GM23338 (cell line): ENCODE data around the gene RHBDL3. TPM values are rescaled to one million over a fixed set of nuclear protein-coding genes. Genes with fewer than 3 reads are reported as not detected.

Experiments used
- ATAC-seq: fragments of 200-7000 bp; cut with Tn5 transposase; 3 replicates; pipeline ENCODE4 v1.9.1; 2020
- DNase-seq: peaks from one replicate; pipeline ENCODE4 v3.0.0-alpha.2; 2015; ENCODE audit warnings: low spot score
- H2AFZ ChIP-seq: fragments of 200-600 bp; sonication (generic); 2 replicates; pipeline ENCODE4 v1.8.0; 2016; ENCODE audit warnings: antibody characterized with exemption, mild to moderate bottlenecking, moderate library complexity
- H3F3A ChIP-seq: fragments of 200-600 bp; sonication (generic); replicated peaks from 2 replicates; pipeline ENCODE4 v1.8.0; 2017; ENCODE audit warnings: antibody characterized with exemption, mixed run types, low read depth
- H3K27ac ChIP-seq: fragments of 200-600 bp; sonication (generic); 2 replicates; pipeline ENCODE4 v1.6.1; 2016; ENCODE audit warnings: low read depth
- H3K27me3 ChIP-seq: fragments of 200-600 bp; sonication (generic); 2 replicates; pipeline ENCODE4 v1.8.0; 2016; ENCODE audit warnings: mild to moderate bottlenecking, mixed run types, moderate library complexity; ENCODE audit not compliant: insufficient read depth
- H3K36me3 ChIP-seq: fragments of 200-600 bp; sonication (generic); 2 replicates; pipeline ENCODE4 v1.8.0; 2016; ENCODE audit warnings: mild to moderate bottlenecking; ENCODE audit not compliant: insufficient read depth
- H3K4me1 ChIP-seq: fragments of 200-600 bp; sonication (generic); 2 replicates; pipeline ENCODE4 v1.8.0; 2016; ENCODE audit warnings: mild to moderate bottlenecking, moderate library complexity; ENCODE audit not compliant: insufficient read depth
- H3K4me2 ChIP-seq: fragments of 200-600 bp; sonication (generic); 2 replicates; pipeline ENCODE4 v1.7.1; 2017; ENCODE audit warnings: mixed run types
- H3K4me3 ChIP-seq: fragments of 200-600 bp; sonication (generic); 2 replicates; pipeline ENCODE4 v1.6.1; 2016; ENCODE audit warnings: mixed run types
- H3K79me2 ChIP-seq: fragments of 200-600 bp; sonication (generic); replicated peaks from 2 replicates; pipeline ENCODE4 v1.8.0; 2017; ENCODE audit warnings: mild to moderate bottlenecking; ENCODE audit not compliant: insufficient read depth
- H3K9me2 ChIP-seq: fragments of 200-600 bp; sonication (generic); 2 replicates; pipeline ENCODE4 v1.8.0; 2017; ENCODE audit not compliant: insufficient read depth
- H4K20me1 ChIP-seq: fragments of 200-600 bp; sonication (generic); replicated peaks from 2 replicates; pipeline ENCODE4 v1.8.0; 2017; ENCODE audit warnings: mild to moderate bottlenecking; ENCODE audit not compliant: insufficient read depth
- H3K27ac Mint-ChIP-seq: 2 replicates; pipeline ENCODE4 v1.8.0; 2020; ENCODE audit warnings: inconsistent platforms, mild to moderate bottlenecking, moderate library complexity, mixed read lengths
- H3K27me3 Mint-ChIP-seq: 3 replicates; pipeline ENCODE4 v1.8.0; 2022; ENCODE audit warnings: low read depth, mild to moderate bottlenecking, moderate library complexity, mixed read lengths, inconsistent platforms; ENCODE audit not compliant: insufficient read depth, poor library complexity
- H3K36me3 Mint-ChIP-seq: 3 replicates; pipeline ENCODE4 v1.8.0; 2021; ENCODE audit warnings: low read depth, mild to moderate bottlenecking, inconsistent platforms, moderate library complexity, mixed read lengths
- H3K4me1 Mint-ChIP-seq: 3 replicates; pipeline ENCODE4 v1.8.0; 2020; ENCODE audit warnings: mild to moderate bottlenecking, inconsistent platforms, mixed read lengths
- H3K4me3 Mint-ChIP-seq: 3 replicates; pipeline ENCODE4 v1.8.0; 2021; ENCODE audit warnings: moderate library complexity, mild to moderate bottlenecking, inconsistent platforms, mixed read lengths
- H3K9me3 Mint-ChIP-seq: 3 replicates; pipeline ENCODE4 v1.8.0; 2020; ENCODE audit warnings: moderate library complexity, mild to moderate bottlenecking, inconsistent platforms, mixed read lengths
- CREB1 ChIP-seq: fragments of 250-450 bp; sonication (Bioruptor Pico); IDR thresholded peaks from 2 replicates; pipeline ENCODE4 v1.5.0; 2020; ENCODE audit warnings: low read depth, mild to moderate bottlenecking, moderate library complexity
- CTCF ChIP-seq, 2 experiments: fragments of 200-600 bp in 1 of 2; sonication (generic) in 1 of 2; conservative IDR thresholded peaks; 2 replicates each; pipeline versions ENCODE4 v1.5.1 to v1.6.1; 2016 to 2017; ENCODE audit warnings: antibody characterized with exemption in 2 of 2, low read depth in 2 of 2, mild to moderate bottlenecking in 2 of 2, moderate library complexity in 1 of 2
- ETS1 ChIP-seq: IDR thresholded peaks from 2 replicates; pipeline ENCODE4 v1.6.1; 2016; ENCODE audit warnings: antibody characterized with exemption
- EZH2 ChIP-seq: fragments of 200-600 bp; sonication (generic); IDR thresholded peaks from one replicate; pipeline ENCODE4 v1.8.0; 2017; ENCODE audit warnings: antibody characterized with exemption, mild to moderate bottlenecking, low read depth; ENCODE audit not compliant: unreplicated experiment
- EZH2phosphoT487 ChIP-seq: fragments of 200-600 bp; sonication (generic); IDR thresholded peaks from one replicate; pipeline ENCODE4 v1.8.1; 2018; ENCODE audit warnings: antibody characterized with exemption; ENCODE audit not compliant: unreplicated experiment
- JUNB ChIP-seq: IDR thresholded peaks from one replicate; pipeline ENCODE4 v1.6.1; 2016; ENCODE audit warnings: antibody characterized with exemption; ENCODE audit not compliant: unreplicated experiment
- NANOG ChIP-seq: IDR thresholded peaks from 2 replicates; pipeline ENCODE4 v1.6.1; 2016; ENCODE audit warnings: antibody characterized with exemption, borderline replicate concordance
- POLR2AphosphoS5 ChIP-seq: IDR thresholded peaks from 2 replicates; pipeline ENCODE4 v1.6.1; 2016; ENCODE audit warnings: antibody characterized with exemption, low read depth
- STAT1 ChIP-seq: IDR thresholded peaks from one replicate; pipeline ENCODE4 v1.6.1; 2016; ENCODE audit warnings: antibody characterized with exemption; ENCODE audit not compliant: unreplicated experiment
- ZNF114 ChIP-seq: fragments of 250-450 bp; sonication (Bioruptor Pico); IDR thresholded peaks from 2 replicates; pipeline ENCODE4 v1.5.0; 2020; ENCODE audit warnings: mild to moderate bottlenecking, moderate library complexity
- ZNF331 ChIP-seq: fragments of 250-450 bp; sonication (Bioruptor Pico); IDR thresholded peaks from 2 replicates; pipeline ENCODE4 v1.5.0; 2020; ENCODE audit warnings: low read depth, mild to moderate bottlenecking, moderate library complexity
- polyA plus RNA-seq: library from polyadenylated mRNA; unstranded; fragments of >200 nt; fragmentation: Nextera tagmentation; extraction: Ambion mirVana; gene quantifications from 2 replicates; pipeline ENCODE4 v1.2.1, GENCODE V29; 2016
- total RNA-seq: library from RNA; depleted of rRNA; stranded (reverse); fragments of >200 nt; shearing (Covaris generic); gene quantifications from 2 replicates; pipeline ENCODE4 v1.2.3, GENCODE V29; 2014
- TF ChIP-seq, protein P1 (sequence below): IDR thresholded peaks from one replicate; pipeline ENCODE4 v1.6.1; 2018; ENCODE audit warnings: antibody characterized with exemption; ENCODE audit not compliant: unreplicated experiment
- TF ChIP-seq, protein P2 (sequence below): fragments of 250-450 bp; sonication (Bioruptor Pico); IDR thresholded peaks from 2 replicates; pipeline ENCODE4 v1.5.0; 2020; ENCODE audit warnings: mild to moderate bottlenecking, moderate library complexity

The RHBDL3 gene
- total and polyA plus RNA-seq, 2 experiments from 2014 or later, result 2.3 to 8.1 TPM

DNA sequence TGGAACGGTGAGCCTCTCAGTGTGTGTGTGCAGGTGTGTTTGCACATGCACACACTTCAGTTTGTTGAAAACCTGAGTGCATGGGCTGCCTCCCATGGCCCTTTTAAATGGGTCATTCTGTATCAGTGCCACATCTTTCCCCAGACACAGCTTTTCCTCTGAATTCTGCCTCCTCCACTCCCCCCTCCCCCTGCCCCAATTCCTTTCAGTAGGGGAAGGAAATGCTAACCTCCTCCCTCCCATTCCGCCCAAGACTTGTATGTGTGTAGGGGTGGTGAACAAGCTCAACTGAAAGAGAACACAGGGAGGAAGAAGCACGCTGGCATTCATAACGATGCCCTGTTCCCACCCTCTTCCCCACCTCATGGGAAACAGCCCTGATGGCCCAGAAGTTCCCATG is 42.0 kb downstream of the RHBDL3 start:
- Mint-ChIP-seq H3K4me1 (peaks cover 53% of the 10 kb centered on the region), H3K27me3 (peaks cover 18% of the 10 kb centered on the region), H3K36me3 (peaks cover 3% of the 10 kb centered on the region; the same call in 1 of the 3 replicates), H3K27ac (no peak overlapping the region; the same call in 1 of the 2 replicates), H3K4me3 (no peak overlapping the region), H3K9me3 (no peaks in the 10 kb centered on the region)
- ATAC-seq, result no peak
- H3K4me2 ChIP-seq, result peak overlapping the region; percentile 43; the same call in 1 of the 2 replicates
- no peak overlapping the region for H2AFZ ChIP-seq
- H3K79me2 ChIP-seq, result no peaks in the 10 kb centered on the region
- TF ChIP-seq NANOG, result no peak
- no peak for TF ChIP-seq ZNF331 (CRISPR knock-in tag)
- no peak for TF ChIP-seq ETS1
- TF ChIP-seq EZH2phosphoT487, result no peak
- TF ChIP-seq EZH2, result no peak
- TF ChIP-seq CREB1 (CRISPR knock-in tag), result no peak
- TF ChIP-seq ZNF114 (CRISPR knock-in tag), result no peak
- TF ChIP-seq, protein P1, sequence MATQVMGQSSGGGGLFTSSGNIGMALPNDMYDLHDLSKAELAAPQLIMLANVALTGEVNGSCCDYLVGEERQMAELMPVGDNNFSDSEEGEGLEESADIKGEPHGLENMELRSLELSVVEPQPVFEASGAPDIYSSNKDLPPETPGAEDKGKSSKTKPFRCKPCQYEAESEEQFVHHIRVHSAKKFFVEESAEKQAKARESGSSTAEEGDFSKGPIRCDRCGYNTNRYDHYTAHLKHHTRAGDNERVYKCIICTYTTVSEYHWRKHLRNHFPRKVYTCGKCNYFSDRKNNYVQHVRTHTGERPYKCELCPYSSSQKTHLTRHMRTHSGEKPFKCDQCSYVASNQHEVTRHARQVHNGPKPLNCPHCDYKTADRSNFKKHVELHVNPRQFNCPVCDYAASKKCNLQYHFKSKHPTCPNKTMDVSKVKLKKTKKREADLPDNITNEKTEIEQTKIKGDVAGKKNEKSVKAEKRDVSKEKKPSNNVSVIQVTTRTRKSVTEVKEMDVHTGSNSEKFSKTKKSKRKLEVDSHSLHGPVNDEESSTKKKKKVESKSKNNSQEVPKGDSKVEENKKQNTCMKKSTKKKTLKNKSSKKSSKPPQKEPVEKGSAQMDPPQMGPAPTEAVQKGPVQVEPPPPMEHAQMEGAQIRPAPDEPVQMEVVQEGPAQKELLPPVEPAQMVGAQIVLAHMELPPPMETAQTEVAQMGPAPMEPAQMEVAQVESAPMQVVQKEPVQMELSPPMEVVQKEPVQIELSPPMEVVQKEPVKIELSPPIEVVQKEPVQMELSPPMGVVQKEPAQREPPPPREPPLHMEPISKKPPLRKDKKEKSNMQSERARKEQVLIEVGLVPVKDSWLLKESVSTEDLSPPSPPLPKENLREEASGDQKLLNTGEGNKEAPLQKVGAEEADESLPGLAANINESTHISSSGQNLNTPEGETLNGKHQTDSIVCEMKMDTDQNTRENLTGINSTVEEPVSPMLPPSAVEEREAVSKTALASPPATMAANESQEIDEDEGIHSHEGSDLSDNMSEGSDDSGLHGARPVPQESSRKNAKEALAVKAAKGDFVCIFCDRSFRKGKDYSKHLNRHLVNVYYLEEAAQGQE, result no peak
- TF ChIP-seq JUNB, result no peak
- no peak for TF ChIP-seq CTCF (conservative IDR thresholded peaks at IDR 0.05; ENCODE audit: low read depth in 2 of 2)
- TF ChIP-seq, protein P2, sequence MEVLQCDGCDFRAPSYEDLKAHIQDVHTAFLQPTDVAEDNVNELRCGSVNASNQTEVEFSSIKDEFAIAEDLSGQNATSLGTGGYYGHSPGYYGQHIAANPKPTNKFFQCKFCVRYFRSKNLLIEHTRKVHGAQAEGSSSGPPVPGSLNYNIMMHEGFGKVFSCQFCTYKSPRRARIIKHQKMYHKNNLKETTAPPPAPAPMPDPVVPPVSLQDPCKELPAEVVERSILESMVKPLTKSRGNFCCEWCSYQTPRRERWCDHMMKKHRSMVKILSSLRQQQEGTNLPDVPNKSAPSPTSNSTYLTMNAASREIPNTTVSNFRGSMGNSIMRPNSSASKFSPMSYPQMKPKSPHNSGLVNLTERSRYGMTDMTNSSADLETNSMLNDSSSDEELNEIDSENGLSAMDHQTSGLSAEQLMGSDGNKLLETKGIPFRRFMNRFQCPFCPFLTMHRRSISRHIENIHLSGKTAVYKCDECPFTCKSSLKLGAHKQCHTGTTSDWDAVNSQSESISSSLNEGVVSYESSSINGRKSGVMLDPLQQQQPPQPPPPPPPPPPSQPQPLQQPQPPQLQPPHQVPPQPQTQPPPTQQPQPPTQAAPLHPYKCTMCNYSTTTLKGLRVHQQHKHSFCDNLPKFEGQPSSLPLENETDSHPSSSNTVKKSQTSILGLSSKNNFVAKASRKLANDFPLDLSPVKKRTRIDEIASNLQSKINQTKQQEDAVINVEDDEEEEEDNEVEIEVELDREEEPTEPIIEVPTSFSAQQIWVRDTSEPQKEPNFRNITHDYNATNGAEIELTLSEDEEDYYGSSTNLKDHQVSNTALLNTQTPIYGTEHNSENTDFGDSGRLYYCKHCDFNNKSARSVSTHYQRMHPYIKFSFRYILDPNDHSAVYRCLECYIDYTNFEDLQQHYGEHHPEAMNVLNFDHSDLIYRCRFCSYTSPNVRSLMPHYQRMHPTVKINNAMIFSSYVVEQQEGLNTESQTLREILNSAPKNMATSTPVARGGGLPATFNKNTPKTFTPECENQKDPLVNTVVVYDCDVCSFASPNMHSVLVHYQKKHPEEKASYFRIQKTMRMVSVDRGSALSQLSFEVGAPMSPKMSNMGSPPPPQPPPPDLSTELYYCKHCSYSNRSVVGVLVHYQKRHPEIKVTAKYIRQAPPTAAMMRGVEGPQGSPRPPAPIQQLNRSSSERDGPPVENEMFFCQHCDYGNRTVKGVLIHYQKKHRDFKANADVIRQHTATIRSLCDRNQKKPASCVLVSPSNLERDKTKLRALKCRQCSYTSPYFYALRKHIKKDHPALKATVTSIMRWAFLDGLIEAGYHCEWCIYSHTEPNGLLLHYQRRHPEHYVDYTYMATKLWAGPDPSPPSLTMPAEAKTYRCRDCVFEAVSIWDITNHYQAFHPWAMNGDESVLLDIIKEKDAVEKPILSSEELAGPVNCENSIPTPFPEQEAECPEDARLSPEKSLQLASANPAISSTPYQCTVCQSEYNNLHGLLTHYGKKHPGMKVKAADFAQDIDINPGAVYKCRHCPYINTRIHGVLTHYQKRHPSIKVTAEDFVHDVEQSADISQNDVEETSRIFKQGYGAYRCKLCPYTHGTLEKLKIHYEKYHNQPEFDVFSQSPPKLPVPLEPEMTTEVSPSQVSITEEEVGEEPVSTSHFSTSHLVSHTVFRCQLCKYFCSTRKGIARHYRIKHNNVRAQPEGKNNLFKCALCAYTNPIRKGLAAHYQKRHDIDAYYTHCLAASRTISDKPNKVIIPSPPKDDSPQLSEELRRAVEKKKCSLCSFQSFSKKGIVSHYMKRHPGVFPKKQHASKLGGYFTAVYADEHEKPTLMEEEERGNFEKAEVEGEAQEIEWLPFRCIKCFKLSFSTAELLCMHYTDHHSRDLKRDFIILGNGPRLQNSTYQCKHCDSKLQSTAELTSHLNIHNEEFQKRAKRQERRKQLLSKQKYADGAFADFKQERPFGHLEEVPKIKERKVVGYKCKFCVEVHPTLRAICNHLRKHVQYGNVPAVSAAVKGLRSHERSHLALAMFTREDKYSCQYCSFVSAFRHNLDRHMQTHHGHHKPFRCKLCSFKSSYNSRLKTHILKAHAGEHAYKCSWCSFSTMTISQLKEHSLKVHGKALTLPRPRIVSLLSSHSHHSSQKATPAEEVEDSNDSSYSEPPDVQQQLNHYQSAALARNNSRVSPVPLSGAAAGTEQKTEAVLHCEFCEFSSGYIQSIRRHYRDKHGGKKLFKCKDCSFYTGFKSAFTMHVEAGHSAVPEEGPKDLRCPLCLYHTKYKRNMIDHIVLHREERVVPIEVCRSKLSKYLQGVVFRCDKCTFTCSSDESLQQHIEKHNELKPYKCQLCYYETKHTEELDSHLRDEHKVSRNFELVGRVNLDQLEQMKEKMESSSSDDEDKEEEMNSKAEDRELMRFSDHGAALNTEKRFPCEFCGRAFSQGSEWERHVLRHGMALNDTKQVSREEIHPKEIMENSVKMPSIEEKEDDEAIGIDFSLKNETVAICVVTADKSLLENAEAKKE, result no peak
- TF ChIP-seq STAT1, result no peak
- TF ChIP-seq POLR2AphosphoS5, result no peak
- H3K4me3 ChIP-seq, result no peak overlapping the region
- H3K4me1 ChIP-seq, result peaks cover 51% of the 10 kb centered on the region
- H4K20me1 ChIP-seq, result no peaks in the 10 kb centered on the region
- no peak for DNase-seq
- no peaks in the 10 kb centered on the region for H3K9me2 ChIP-seq
- no peak overlapping the region for H3K27ac ChIP-seq
- no peaks in the 10 kb centered on the region for H3K27me3 ChIP-seq
- no peaks in the 10 kb centered on the region for H3K36me3 ChIP-seq
- peaks cover 2% of the 10 kb centered on the region; the same call in 1 of the 2 replicates for H3F3A ChIP-seq
